Amniotic epithelial cell (primary cell): ENCODE results near the gene MCL1.

Experiments
- DNase-seq: peaks from one replicate; pipeline ENCODE4 v3.0.0-alpha.2; 2010; ENCODE audit warnings: low read depth

The MCL1 gene

GRCh38 chr1:150568594-150568966, 10.8 kb downstream of the MCL1 start:
- no peak for DNase-seq

DNA sequence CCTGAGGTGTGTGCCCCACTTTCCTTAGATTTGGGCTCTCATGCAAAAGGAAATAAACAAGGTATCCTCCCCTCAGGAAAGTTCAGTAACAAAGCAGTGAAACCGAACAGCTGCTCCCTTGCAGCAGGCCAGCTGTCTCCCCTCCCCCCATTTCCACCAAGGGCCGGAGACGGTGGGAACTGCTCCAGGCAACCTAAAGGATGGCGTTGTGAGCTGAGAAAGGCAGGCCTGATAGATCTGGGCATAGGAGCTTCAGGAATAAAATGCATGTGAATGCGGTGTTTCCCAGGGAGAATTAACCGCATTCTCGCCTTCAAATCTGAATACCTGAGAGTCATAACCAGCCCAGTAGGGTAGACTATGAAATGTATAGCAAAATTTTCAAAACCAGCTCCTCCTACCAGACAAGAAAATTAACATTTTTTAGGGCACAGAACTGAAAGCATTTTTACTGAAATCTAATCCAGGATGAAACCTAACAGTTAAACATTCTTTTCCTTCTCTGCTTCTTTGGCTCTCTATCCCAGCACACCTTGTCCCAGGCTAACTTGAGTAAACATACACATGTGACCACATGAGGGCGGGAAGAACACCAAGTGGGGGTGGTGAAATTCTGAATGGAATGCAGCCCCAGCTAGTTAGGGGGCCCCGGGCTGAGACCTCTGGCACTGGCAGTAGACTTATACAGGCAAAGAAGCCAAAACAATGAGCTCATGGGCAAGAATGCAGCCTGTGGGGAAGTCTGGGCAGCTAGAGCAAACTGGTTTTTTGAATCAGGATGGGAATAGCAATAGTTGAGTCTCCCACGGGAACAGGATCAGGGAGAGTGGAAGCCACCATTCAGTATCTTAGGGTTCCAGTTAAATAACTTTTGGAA, 11.5 kb downstream of the MCL1 start:
- peak; percentile 99 for DNase-seq

GRCh38 chr1:150567341-150567716, 12.1 kb downstream of the MCL1 start:
- DNase-seq: peak; percentile 75

DNA sequence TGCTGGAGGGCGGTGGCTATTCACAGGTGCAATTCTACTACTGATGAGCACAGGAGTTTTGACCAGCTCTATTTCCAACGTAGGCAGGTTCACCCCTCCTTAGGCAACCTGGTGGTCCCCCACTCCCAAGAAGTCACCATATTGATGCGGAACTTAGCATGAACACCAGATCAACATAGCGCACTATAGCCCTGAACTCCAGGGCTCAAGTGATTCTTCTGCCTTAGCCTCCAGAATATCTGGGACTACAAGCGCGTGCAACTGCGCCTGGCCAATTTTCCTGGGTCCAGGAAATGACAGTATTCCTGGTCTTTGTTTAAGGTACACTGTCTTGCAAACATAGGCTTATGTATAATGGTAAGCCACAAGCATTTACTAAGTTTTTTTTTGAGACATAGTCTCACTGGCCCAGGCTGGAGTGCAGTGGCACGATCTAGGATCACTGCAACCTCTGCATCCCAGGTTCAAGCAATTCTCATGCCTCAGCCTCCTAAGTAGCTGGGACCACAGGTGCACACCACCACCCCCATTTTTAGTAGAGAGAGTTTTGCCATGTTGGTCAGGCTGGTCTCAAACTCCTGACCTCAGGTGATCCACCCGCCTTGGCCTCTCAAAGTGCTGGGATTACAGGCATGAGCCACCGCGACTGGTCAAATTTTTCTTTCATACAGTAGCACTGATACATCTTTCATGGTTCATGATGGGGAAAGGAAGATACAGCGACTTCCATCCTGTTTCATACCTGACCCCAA, 12.6 kb downstream of the MCL1 start:
- peak; percentile 11 for DNase-seq

DNA sequence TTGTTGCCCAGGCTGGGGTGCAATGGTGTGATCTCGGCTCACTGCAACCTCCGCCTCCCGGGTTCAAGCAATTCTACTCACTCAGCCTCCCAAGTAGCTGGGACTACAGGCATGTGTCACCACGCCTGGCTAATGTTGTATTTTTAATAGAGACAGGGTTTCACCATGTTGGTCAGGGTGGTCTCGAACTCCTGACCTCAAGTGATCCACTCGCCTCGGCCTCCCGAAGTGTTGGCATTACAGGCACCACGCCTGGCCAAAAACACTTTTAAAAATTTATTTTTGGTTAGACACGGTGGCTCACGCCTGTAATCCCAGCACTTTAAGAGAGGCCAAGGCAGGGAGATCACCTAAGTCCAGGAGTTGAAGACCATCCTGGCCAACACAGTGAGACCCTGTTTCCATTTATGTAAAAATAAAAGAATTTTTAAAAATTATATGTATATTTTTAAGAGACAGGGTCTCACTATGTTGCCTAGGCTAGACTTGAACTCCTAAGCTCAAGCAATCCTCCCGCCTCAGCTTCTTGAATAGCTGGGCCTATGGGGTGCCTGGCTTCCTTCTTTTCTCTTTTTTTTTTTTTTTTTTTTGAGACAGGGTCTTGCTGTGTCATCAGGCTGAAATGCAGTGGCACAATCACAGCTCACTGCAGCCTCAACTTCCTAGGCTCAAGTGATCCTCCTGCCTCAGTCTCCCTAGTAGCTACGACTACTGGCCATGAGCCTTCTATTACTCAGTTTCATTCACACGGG, 14.0 kb downstream of the MCL1 start:
- peak; percentile 22 for DNase-seq

DNA sequence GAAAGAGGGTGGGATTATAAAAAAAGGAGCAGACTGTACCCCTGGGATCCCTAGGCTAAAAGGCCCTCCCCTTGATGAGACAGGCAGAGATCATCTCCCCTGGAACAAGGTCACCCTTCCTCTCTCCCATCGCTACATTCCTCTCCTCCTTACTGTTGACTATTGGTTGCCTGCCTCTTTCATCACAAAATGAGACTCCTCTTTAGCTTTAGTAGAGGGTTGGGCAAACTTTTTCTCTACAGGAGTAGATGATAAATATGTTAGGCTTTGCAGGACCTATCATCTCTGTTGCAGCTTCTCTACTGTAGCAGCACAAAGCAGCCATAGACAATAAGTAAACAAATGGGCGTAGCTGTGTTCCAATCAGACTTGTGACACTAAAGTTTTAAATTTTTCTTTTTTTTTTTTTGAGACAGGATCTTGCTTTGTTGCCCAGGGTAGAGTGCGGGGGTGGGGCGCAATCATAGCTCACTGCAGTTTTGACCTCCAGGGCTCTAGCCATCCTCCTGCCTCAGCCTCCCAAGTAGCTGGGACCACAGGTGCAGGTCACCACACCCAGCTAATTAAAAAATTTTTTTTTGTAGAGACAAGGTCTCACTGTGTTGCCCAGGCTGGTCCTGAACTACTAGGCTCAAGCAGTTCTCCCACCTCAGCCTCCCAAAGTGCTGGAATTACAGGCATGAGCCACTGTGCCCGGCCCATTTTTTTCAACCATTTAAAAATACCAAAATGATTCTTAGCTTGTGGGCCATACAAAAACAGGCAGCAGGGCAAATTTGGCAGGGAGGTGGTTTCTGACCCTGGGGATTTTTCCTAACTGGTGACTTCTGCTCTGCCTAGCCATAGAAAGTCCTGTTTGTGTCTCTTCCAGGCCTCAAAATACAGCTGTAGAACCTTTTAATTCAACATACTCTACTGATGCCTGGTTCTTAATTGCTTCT, 15.1 kb downstream of the MCL1 start:
- DNase-seq: peak; percentile 87

- peak; percentile 77 for DNase-seq
Observed at GRCh38 chr1:150563340-150564038, 15.9 kb downstream of the MCL1 start.

DNA sequence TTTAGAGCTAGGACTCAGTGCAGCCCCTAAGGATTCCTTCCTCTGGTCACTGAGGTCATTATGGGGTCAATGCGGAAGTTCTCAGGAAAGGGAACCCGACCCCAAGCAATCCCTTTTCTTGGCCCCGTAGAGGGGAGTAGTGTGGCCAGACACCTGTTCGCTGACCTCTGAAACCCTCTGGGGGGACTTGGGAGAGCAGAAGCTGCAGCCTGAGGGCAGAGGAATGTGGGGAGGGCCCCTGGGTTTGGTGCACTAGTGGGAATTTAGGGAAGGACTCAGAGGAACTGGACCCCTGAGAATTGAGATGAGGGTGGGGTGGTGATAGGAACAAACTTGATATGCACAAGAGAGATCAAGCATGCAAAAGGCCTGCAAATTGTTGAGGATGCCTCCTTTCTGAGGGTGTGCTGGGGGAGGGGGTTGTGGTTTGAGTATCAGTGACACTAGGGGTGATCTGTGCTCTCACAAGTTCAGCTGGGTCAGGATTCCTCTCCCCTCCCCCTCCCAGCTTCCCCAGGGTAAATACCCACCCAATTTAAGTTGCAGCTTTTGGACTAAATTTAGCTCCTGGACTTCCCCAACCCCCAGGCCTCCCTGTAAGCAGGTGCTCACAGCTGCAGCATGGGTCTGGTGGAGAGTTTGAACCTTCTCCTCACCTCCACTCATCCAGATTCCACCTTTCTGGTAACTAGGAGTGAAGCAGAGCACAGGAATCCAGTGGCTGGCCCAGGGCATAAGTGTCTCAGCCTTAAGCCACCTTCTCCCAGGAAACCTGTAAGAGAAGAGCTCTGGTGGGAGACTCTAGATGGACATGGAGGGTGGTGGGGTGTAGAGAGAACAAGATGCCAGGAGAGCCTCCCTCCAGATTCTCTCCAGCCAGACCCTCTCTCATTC, 16.7 kb downstream of the MCL1 start:
- DNase-seq: peak; percentile 33

DNA sequence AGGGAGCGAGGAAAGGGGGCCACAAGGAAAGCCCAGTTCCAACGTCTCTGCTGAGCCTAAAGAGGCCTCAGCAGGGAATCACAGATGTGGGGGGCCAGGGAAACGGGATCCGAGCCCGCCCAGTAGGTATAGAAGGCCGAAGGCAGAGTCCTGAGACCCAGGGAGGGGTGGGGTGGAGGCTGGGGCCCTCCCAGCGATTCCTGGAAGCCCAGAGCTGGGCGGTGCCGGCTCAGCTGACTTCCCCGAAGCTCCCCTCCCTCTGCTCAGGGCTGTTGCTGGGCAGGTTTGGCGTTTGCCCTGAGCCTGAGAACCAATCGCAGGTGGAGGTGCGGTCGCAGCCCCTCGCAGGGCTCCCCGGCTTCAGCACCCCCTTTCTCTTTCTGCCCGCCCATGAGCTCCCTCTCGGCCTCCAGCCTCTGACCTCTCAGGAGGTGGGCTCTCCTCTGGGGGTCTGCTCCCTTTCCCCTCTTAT, 17.4 kb downstream of the MCL1 start:
- peak; percentile 94 for DNase-seq

GRCh38 chr1:150561254-150561973, 18.0 kb downstream of the MCL1 start:
- DNase-seq: peak; percentile 99

- no peak for DNase-seq
Observed at GRCh38 chr1:150560576-150561253, 18.7 kb downstream of the MCL1 start.

GRCh38 chr1:150560011-150560438, 19.4 kb downstream of the MCL1 start:
- no peak for DNase-seq

- no peak for DNase-seq
Observed at GRCh38 chr1:150559656-150560010, 19.8 kb downstream of the MCL1 start.

GRCh38 chr1:150558761-150559655, 20.4 kb downstream of the MCL1 start:
- DNase-seq: no peak

GRCh38 chr1:150558303-150558704, 21.1 kb downstream of the MCL1 start:
- DNase-seq: no peak

DNA sequence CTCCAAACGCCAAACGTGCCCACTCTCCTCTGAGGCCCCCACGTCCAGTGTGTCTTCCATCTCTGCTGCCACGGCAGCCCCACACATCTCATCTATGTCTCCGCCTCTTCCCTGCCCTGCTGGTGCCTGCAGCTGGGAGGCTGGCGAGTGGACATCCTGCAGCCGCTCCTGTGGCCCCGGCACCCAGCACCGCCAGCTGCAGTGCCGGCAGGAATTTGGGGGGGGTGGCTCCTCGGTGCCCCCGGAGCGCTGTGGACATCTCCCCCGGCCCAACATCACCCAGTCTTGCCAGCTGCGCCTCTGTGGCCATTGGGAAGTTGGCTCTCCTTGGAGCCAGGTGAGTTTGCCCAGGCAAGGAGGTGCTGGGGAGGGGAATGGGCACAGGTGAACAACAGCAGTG, 21.6 kb downstream of the MCL1 start:
- no peak for DNase-seq

- DNase-seq: no peak
Observed at GRCh38 chr1:150557065-150557600, 22.3 kb downstream of the MCL1 start.
